Bronchial epithelial cell (primary cell): ENCODE data around the gene RASGRF2. TPM values are rescaled to one million over a fixed set of nuclear protein-coding genes. Genes with fewer than 3 reads are reported as not detected.

Experiments used
- DNase-seq: peaks from one replicate; pipeline ENCODE4 v3.0.0-alpha.2; 2010; ENCODE audit warnings: low read depth
- FAIRE-seq: peaks from 2 replicates; lab custom pipeline; 2011; peaks lifted over from hg19 to GRCh38; lab: Jason Lieb, UNC
- H3K27me3 ChIP-seq: 2 replicates; pipeline ENCODE4 v1.5.1; 2011; ENCODE audit warnings: low read length; ENCODE audit not compliant: control insufficient read depth, insufficient read depth
- H3K36me3 ChIP-seq: 2 replicates; pipeline ENCODE4 v1.5.1; 2011; ENCODE audit warnings: low read length; ENCODE audit not compliant: control insufficient read depth, insufficient read depth
- H3K4me3 ChIP-seq: 2 replicates; pipeline ENCODE4 v1.5.1; 2011; ENCODE audit warnings: mild to moderate bottlenecking, low read depth, low read length, control low read depth
- CTCF ChIP-seq: IDR thresholded peaks from 2 replicates; pipeline ENCODE4 v1.5.1; 2011; ENCODE audit warnings: mild to moderate bottlenecking, moderate library complexity, low read length, control low read depth, inconsistent platforms; ENCODE audit not compliant: insufficient read depth, severe bottlenecking
- total RNA-seq: library from RNA; depleted of rRNA; stranded (reverse); fragments of >200 nt; gene quantifications from 2 replicates; pipeline ENCODE4 v1.2.1, GENCODE V29; 2014

RASGRF2 gene
- total RNA-seq, 1 donor from 2014 or later, result 0.53 TPM

- H3K4me3 ChIP-seq, result no peak overlapping the region
- no peaks in the 10 kb centered on the region for H3K36me3 ChIP-seq
- DNase-seq (no peak), FAIRE-seq (no peak)
- no peaks in the 10 kb centered on the region for H3K27me3 ChIP-seq
- TF ChIP-seq CTCF, result no peak
Measured at GRCh38 chr5:81202655-81203054, 242.5 kb downstream of the RASGRF2 start.

- FAIRE-seq (peak; percentile 40), DNase-seq (no peak)
- Histone ChIP-seq H3K27me3 (no peaks in the 10 kb centered on the region), H3K36me3 (no peaks in the 10 kb centered on the region), H3K4me3 (no peak overlapping the region)
- no peak for TF ChIP-seq CTCF
Measured at GRCh38 chr5:81203729-81204128, 243.6 kb downstream of the RASGRF2 start.

- no peak for DNase-seq
- Histone ChIP-seq H3K27me3 (no peaks in the 10 kb centered on the region), H3K36me3 (no peaks in the 10 kb centered on the region), H3K4me3 (no peak overlapping the region)
- TF ChIP-seq CTCF, result no peak
- FAIRE-seq, result no peak
Measured at GRCh38 chr5:81204205-81204604, 244.0 kb downstream of the RASGRF2 start.

- Histone ChIP-seq H3K4me3 (no peak overlapping the region), H3K36me3 (no peaks in the 10 kb centered on the region), H3K27me3 (no peaks in the 10 kb centered on the region)
- TF ChIP-seq CTCF, result no peak
- no peak for DNase-seq
- peak; percentile 60 for FAIRE-seq
Measured at GRCh38 chr5:81205058-81205457, 244.9 kb downstream of the RASGRF2 start.

GRCh38 chr5:81207009-81207408, 246.8 kb downstream of the RASGRF2 start:
- Histone ChIP-seq H3K36me3 (no peaks in the 10 kb centered on the region), H3K27me3 (no peaks in the 10 kb centered on the region), H3K4me3 (no peak overlapping the region)
- TF ChIP-seq CTCF, result peak; percentile 42
- no peak for FAIRE-seq
- peak; percentile 20 for DNase-seq

- no peak overlapping the region for H3K4me3 ChIP-seq
Measured at GRCh38 chr5:81208904-81209303, 248.7 kb downstream of the RASGRF2 start.

More at GRCh38 chr5:81208904-81209303, 248.7 kb downstream of the RASGRF2 start:
- no peak for TF ChIP-seq CTCF
- H3K27me3 ChIP-seq, result no peaks in the 10 kb centered on the region
- DNase-seq (peak; percentile 84), FAIRE-seq (no peak)
- no peaks in the 10 kb centered on the region for H3K36me3 ChIP-seq
